A549 (cell line): ENCODE measurements around the gene NUMB. TPM values are rescaled to one million over a fixed set of nuclear protein-coding genes. Genes with fewer than 3 reads are reported as not detected.
A peak's percentile ranks its signal among the peaks of the same experiment; 100 is the strongest.

Experiments
- ATAC-seq, 2 experiments: fragments of 200-7000 bp in 1 of 2; fragments of >200 bp in 1 of 2; cut with Nextera tagmentation in 1 of 2; cut with Tn5 transposase in 1 of 2; 3 replicates each; pipeline versions ENCODE4 v1.8.0 to v1.9.1; 2018 to 2020; ENCODE audit warnings: mild to moderate bottlenecking in 1 of 2, moderate library complexity in 1 of 2
- CTCF ChIA-PET: fragments of 300-600 bp; sonication (Branson Sonifier 250); formaldehyde crosslinking; extraction: SDS; loops from one replicate; lab custom pipeline; 2021; ENCODE audit warnings: antibody characterized with exemption, inconsistent platforms; lab: Yijun Ruan, JAX
- POLR2A ChIA-PET: fragments of 350-600 bp; formaldehyde crosslinking; extraction: SDS; loops from one replicate; lab custom pipeline; 2021; ENCODE audit warnings: antibody characterized with exemption, inconsistent platforms; lab: Yijun Ruan, JAX
- DNase-seq, 2 experiments: peaks; one replicate each; pipeline versions ENCODE4 v3.0.0 to v3.0.0-alpha.2; 2011 to 2016; ENCODE audit warnings: low read depth in 1 of 2, low spot score in 1 of 2
- FAIRE-seq: peaks from 2 replicates; lab custom pipeline; 2011; peaks lifted over from hg19 to GRCh38; lab: Jason Lieb, UNC
- H3K27ac ChIP-seq, 2 experiments: fragments of >200 bp; sonication (Bioruptor Twin); formaldehyde crosslinking; 3 replicates each; pipeline ENCODE4 v1.5.1; 2016 to 2017
- H3K4me1 ChIP-seq: fragments of >200 bp; sonication (Bioruptor Twin); formaldehyde crosslinking; 3 replicates; pipeline ENCODE4 v1.6.1; 2016
- H3K4me2 ChIP-seq: fragments of >200 bp; sonication (Bioruptor Twin); formaldehyde crosslinking; 3 replicates; pipeline ENCODE4 v1.6.1; 2016
- H3K4me3 ChIP-seq: fragments of >200 bp; sonication (Bioruptor Twin); formaldehyde crosslinking; 3 replicates; pipeline ENCODE4 v1.5.1; 2016
- H3K9me3 ChIP-seq: fragments of >200 bp; sonication (Bioruptor Twin); formaldehyde crosslinking; 3 replicates; pipeline ENCODE4 v1.6.1; 2016
- CBX2 ChIP-seq: fragments of 200-600 bp; sonication (generic); IDR thresholded peaks from 2 replicates; pipeline ENCODE4 v1.6.1; 2016; ENCODE audit warnings: low read depth, mild to moderate bottlenecking, borderline replicate concordance
- CEBPB ChIP-seq, 2 experiments: fragments of >200 bp in 1 of 2; sonication (Bioruptor Twin) in 1 of 2; formaldehyde crosslinking in 1 of 2; IDR thresholded peaks; 2 replicates each; pipeline ENCODE4 v1.6.1; 2012 to 2016
- CHD2 ChIP-seq: fragments of 150-350 bp; IDR thresholded peaks from 2 replicates; pipeline ENCODE4 v1.6.1; 2014; ENCODE audit warnings: low read length; ENCODE audit not compliant: partially characterized antibody
- EHMT2 ChIP-seq: fragments of 200-600 bp; sonication (generic); IDR thresholded peaks from 2 replicates; pipeline ENCODE4 v1.6.1; 2016; ENCODE audit warnings: antibody characterized with exemption, low read depth, mild to moderate bottlenecking, moderate library complexity
- ESRRA ChIP-seq: fragments of 150-350 bp; IDR thresholded peaks from 2 replicates; pipeline ENCODE4 v1.6.1; 2014; ENCODE audit warnings: mild to moderate bottlenecking, low read length, borderline replicate concordance
- HDAC2 ChIP-seq: fragments of 200-600 bp; sonication (generic); IDR thresholded peaks from 2 replicates; pipeline ENCODE4 v1.6.1; 2016
- HOXB13 ChIP-seq: fragments of 250-450 bp; sonication (Bioruptor Pico); IDR thresholded peaks from 2 replicates; pipeline ENCODE4 v1.5.0; 2020; ENCODE audit warnings: low read depth, mild to moderate bottlenecking, moderate library complexity
- JUNB ChIP-seq: fragments of >200 bp; sonication (Bioruptor Twin); formaldehyde crosslinking; IDR thresholded peaks from 2 replicates; pipeline ENCODE4 v1.6.1; 2016
- KDM5A ChIP-seq: fragments of 200-600 bp; sonication (generic); IDR thresholded peaks from 2 replicates; pipeline ENCODE4 v1.6.1; 2016; ENCODE audit warnings: antibody characterized with exemption, mild to moderate bottlenecking
- MAFK ChIP-seq: fragments of 450-650 bp; IDR thresholded peaks from 2 replicates; pipeline ENCODE4 v1.6.1; 2014; ENCODE audit not compliant: partially characterized antibody
- NPAS2 ChIP-seq: fragments of 250-450 bp; sonication (Bioruptor Pico); IDR thresholded peaks from 2 replicates; pipeline ENCODE4 v1.8.0; 2022; ENCODE audit warnings: mild to moderate bottlenecking, moderate library complexity, borderline replicate concordance
- NR3C1 ChIP-seq: fragments of >200 bp; sonication (Bioruptor Twin); formaldehyde crosslinking; IDR thresholded peaks from 3 replicates; pipeline ENCODE4 v1.6.1; 2017
- RNF2 ChIP-seq: fragments of 200-600 bp; sonication (generic); IDR thresholded peaks from 2 replicates; pipeline ENCODE4 v1.6.1; 2016; ENCODE audit warnings: low read depth, mild to moderate bottlenecking, antibody characterized with exemption, moderate library complexity, borderline replicate concordance
- TFCP2L1 ChIP-seq: fragments of 250-450 bp; sonication (Bioruptor Pico); IDR thresholded peaks from 2 replicates; pipeline ENCODE4 v1.5.0; 2021; ENCODE audit warnings: mild to moderate bottlenecking
- ZC3H11A ChIP-seq: fragments of 450-650 bp; IDR thresholded peaks from 2 replicates; pipeline ENCODE4 v1.6.1; 2014; ENCODE audit warnings: antibody characterized with exemption, mild to moderate bottlenecking
- ZNF302 ChIP-seq: fragments of 250-450 bp; sonication (Bioruptor Pico); IDR thresholded peaks from 2 replicates; pipeline ENCODE4 v1.9.0; 2021; ENCODE audit warnings: inconsistent platforms, mild to moderate bottlenecking, moderate library complexity
- WGBS: methylation state at CpG from one replicate; pipeline ENCODE4 v1.1.6; 2017; ENCODE audit errors: missing lambda C conversion rate; 5-methylcytosine and 5-hydroxymethylcytosine counted together
- polyA plus RNA-seq, 4 experiments: library from polyadenylated mRNA; depleted of rRNA in 3 of 4; stranded (reverse); fragments of >200 nt; fragmentation: RNase III in 1 of 4; extraction: RNeasy Plus Mini Kit Qiagen cat#74134 plus additional on column Dnase treatment in 1 of 4; gene quantifications; 2 replicates in 3 of 4; 3 replicates in 1 of 4; pipeline ENCODE4 v1.2.3, GENCODE V29; 2011 to 2017
- TF ChIP-seq, protein P1 (sequence below): fragments of 250-450 bp; sonication (Bioruptor Pico); IDR thresholded peaks from 2 replicates; pipeline ENCODE4 v1.5.0; 2020; ENCODE audit warnings: low read depth, mild to moderate bottlenecking, moderate library complexity
- TF ChIP-seq, protein P2 (sequence below): IDR thresholded peaks from 2 replicates; pipeline ENCODE4 v1.6.1; 2012
- TF ChIP-seq, protein P3 (sequence below): fragments of 450-650 bp; IDR thresholded peaks from 2 replicates; pipeline ENCODE4 v1.6.1; 2014; ENCODE audit warnings: antibody characterized with exemption
- TF ChIP-seq, protein P4 (sequence below): fragments of 250-450 bp; sonication (Bioruptor Pico); IDR thresholded peaks from 2 replicates; pipeline ENCODE4 v1.5.0; 2021; ENCODE audit warnings: mild to moderate bottlenecking, moderate library complexity, borderline replicate concordance

NUMB gene
- polyA plus RNA-seq, 2 of the 4 experiments (the other 2 are of a cell fraction): 40.8 to 151 TPM

- FAIRE-seq (no peak), ATAC-seq (no peak)
- POLR2A ChIA-PET: interaction anchor here (0.9 kb wide), 1 partner anchor 13 kb away, joined by 3 read pairs; the partner anchor contains the start of gene RIOX1
These were observed 45.3 kb upstream of the NUMB start for GRCh38 chr14:73503648-73504047.

DNA sequence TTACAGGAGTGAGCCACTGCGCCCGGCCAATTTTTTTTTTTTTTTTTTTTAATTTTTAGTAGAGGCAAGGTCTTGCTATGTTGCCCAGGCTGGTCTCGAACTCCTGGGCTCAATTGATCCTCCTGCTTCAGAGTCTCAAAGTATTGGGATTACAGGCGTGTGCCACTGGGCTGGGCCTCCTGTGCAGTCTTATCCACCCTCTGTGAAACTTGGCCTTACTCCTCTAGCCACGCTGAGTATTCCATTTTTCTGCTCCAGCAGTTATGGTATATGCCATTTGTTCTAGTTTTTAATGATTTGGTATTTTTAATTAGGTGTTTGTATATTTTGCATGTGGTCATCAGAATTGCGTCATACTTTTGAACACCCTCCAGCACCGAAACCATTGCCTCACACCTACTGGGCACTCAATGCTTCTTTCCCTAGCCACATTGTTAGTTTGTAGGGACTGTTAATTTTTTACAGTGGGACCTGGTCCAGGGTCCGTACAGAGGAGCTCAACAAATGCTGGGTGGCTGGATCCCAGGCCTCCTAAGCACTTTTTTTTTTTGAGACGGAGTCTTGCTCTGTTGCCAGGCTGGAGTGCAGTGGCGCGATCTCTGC is 43.8 kb upstream of the NUMB start:
- no peak for TF ChIP-seq NR3C1
- no peak for TF ChIP-seq ZC3H11A
- TF ChIP-seq EHMT2: no peak
- TF ChIP-seq, protein P1, sequence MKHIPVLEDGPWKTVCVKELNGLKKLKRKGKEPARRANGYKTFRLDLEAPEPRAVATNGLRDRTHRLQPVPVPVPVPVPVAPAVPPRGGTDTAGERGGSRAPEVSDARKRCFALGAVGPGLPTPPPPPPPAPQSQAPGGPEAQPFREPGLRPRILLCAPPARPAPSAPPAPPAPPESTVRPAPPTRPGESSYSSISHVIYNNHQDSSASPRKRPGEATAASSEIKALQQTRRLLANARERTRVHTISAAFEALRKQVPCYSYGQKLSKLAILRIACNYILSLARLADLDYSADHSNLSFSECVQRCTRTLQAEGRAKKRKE (CRISPR knock-in tag): no peak
- TF ChIP-seq MAFK: no peak
- TF ChIP-seq CEBPB (IDR thresholded peaks at IDR 0.05): 0 out of 4 replicates have a peak, but pooled peaks have one; percentile 16 to 48
- H3K4me2 ChIP-seq: no peak overlapping the region
- ATAC-seq: no peak
- H3K4me3 ChIP-seq: no peak overlapping the region
- H3K9me3 ChIP-seq: no peaks in the 10 kb centered on the region
- FAIRE-seq: no peak
- 94% methylated on average over 11 of the region's 11 CpGs for WGBS
- CTCF ChIA-PET: interaction anchor here (0.6 to 1.4 kb wide), 4 partner anchors 131 to 503 kb away, joined by 3 to 4 read pairs (median 3); no protein-coding TSS in a partner anchor
- H3K4me1 ChIP-seq: no peaks in the 10 kb centered on the region
- DNase-seq: no peak
- H3K27ac ChIP-seq: no peak overlapping the region
- POLR2A ChIA-PET: interaction anchor here (1.2 kb wide), 1 partner anchor 12 kb away, joined by 4 read pairs; the partner anchor contains the start of gene RIOX1

More at GRCh38 chr14:73503648-73504047, 45.3 kb upstream of the NUMB start:
- no peak overlapping the region for H3K4me3 ChIP-seq
- H3K9me3 ChIP-seq: no peaks in the 10 kb centered on the region
- CTCF ChIA-PET: interaction anchor here (0.6 to 1.2 kb wide), 4 partner anchors 19 to 129 kb away, joined by 3 to 6 read pairs (median 4); no protein-coding TSS in a partner anchor
- TF ChIP-seq ZC3H11A (no peak), CEBPB (IDR thresholded peaks at IDR 0.05) (no peak), HOXB13 (CRISPR knock-in tag) (no peak), TFCP2L1 (CRISPR knock-in tag) (no peak), ESRRA (no peak), NR3C1 (no peak), NPAS2 (CRISPR knock-in tag) (no peak), JUNB (no peak), HDAC2 (no peak), ZNF302 (CRISPR knock-in tag) (no peak), RNF2 (no peak), KDM5A (no peak), CBX2 (no peak), CHD2 (no peak)
- TF ChIP-seq, protein P2, sequence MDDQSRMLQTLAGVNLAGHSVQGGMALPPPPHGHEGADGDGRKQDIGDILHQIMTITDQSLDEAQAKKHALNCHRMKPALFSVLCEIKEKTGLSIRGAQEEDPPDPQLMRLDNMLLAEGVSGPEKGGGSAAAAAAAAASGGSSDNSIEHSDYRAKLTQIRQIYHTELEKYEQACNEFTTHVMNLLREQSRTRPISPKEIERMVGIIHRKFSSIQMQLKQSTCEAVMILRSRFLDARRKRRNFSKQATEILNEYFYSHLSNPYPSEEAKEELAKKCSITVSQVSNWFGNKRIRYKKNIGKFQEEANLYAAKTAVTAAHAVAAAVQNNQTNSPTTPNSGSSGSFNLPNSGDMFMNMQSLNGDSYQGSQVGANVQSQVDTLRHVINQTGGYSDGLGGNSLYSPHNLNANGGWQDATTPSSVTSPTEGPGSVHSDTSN: no peak
- TF ChIP-seq, protein P3, sequence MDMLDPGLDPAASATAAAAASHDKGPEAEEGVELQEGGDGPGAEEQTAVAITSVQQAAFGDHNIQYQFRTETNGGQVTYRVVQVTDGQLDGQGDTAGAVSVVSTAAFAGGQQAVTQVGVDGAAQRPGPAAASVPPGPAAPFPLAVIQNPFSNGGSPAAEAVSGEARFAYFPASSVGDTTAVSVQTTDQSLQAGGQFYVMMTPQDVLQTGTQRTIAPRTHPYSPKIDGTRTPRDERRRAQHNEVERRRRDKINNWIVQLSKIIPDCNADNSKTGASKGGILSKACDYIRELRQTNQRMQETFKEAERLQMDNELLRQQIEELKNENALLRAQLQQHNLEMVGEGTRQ: no peak
- TF ChIP-seq, protein P4, sequence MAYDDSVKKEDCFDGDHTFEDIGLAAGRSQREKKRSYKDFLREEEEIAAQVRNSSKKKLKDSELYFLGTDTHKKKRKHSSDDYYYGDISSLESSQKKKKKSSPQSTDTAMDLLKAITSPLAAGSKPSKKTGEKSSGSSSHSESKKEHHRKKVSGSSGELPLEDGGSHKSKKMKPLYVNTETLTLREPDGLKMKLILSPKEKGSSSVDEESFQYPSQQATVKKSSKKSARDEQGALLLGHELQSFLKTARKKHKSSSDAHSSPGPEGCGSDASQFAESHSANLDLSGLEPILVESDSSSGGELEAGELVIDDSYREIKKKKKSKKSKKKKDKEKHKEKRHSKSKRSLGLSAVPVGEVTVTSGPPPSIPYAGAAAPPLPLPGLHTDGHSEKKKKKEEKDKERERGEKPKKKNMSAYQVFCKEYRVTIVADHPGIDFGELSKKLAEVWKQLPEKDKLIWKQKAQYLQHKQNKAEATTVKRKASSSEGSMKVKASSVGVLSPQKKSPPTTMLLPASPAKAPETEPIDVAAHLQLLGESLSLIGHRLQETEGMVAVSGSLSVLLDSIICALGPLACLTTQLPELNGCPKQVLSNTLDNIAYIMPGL (CRISPR knock-in tag): no peak
- H3K4me1 ChIP-seq: no peaks in the 10 kb centered on the region
- DNase-seq: no peak
- no peak overlapping the region for H3K4me2 ChIP-seq
- no peak overlapping the region for H3K27ac ChIP-seq
- 94% methylated on average over 3 of the region's 3 CpGs for WGBS
